Astrocyte (in vitro differentiated cells and primary cell): ENCODE results near the gene AMOTL1.

ENCODE experiments used
- CTCF ChIP-seq: IDR thresholded peaks from 2 replicates; pipeline ENCODE4 v1.5.1; 2011; ENCODE audit warnings: low read depth, mild to moderate bottlenecking, inconsistent platforms, low read length, moderate library complexity; ENCODE audit not compliant: insufficient read depth
- EZH2 ChIP-seq: IDR thresholded peaks from 2 replicates; pipeline ENCODE4 v1.6.1; 2012; ENCODE audit warnings: mild to moderate bottlenecking, low read length, inconsistent platforms; ENCODE audit not compliant: insufficient read depth

- no peak for TF ChIP-seq EZH2
- TF ChIP-seq CTCF = no peak
Measured at GRCh38 chr11:94922321-94923003, 154.3 kb downstream of the AMOTL1 start.
